Measurements from ENCODE around the gene LAMB2. TPM values are rescaled to one million over a fixed set of nuclear protein-coding genes. Genes with fewer than 3 reads are reported as not detected.

LAMB2 gene
- total and polyA plus RNA-seq, 2 experiments from 2014 or later: 71.3 to 154 TPM

DNA sequence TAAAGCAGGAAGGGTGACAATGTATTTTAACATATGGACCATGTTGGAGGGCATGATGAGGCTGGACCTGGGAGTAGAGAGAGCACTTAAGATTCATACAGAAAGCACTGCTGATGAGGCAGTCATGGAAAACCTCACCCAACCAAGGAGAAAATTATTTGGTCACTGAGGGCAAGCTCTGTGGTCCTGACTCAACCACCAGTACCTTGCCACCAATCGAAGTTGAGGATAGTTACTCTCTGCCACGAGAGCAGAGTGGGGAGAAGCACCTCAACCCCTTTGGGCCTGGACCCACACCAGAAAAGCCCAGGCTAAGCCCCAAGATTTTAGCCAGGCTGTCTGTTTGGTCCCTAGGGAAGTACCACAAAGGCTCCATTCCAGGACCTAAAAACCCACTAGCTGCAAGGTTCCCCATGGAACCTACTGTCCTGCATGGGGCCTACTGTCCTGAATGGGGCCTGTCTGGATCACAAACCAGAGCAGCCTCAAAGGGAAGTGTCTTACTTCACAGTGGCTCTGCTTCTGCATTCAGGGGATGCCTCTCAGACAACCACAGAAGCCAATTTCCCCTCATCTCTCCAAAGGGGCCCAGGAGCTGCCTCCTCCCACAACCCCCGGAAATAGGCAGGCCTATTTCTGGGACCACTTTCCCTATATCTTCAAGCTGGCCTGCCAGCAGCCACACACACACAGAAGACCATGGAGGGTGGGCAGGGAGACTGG lies 29.1 kb upstream of the LAMB2 start:
- Histone ChIP-seq H4K20me1 (replicated peaks; ENCODE audit: insufficient read depth) (peaks cover 10% of the 10 kb centered on the region), H3F3A (replicated peaks; ENCODE audit: low read depth) (peaks cover 11% of the 10 kb centered on the region), H3K4me1 (ENCODE audit: insufficient read depth) (peaks cover 14% of the 10 kb centered on the region), H3K9me2 (ENCODE audit: insufficient read depth) (peaks cover 7% of the 10 kb centered on the region; the same call in 1 of the 2 replicates), H3K79me2 (replicated peaks; ENCODE audit: insufficient read depth) (peaks cover 18% of the 10 kb centered on the region), H3K36me3 (ENCODE audit: insufficient read depth) (no peaks in the 10 kb centered on the region; the same call in 1 of the 2 replicates), H3K4me2 (no peak overlapping the region), H3K27ac (ENCODE audit: low read depth) (no peak overlapping the region), H3K27me3 (ENCODE audit: insufficient read depth) (no peaks in the 10 kb centered on the region), H2AFZ (no peak overlapping the region), H3K4me3 (no peak overlapping the region)
- ATAC-seq (no peak), DNase-seq (ENCODE audit: low spot score) (no peak)
- H3K27me3 Mint-ChIP-seq (ENCODE audit: insufficient read depth, low read depth, poor library complexity): peaks cover 4% of the 10 kb centered on the region
- H3K9me3 Mint-ChIP-seq: no peaks in the 10 kb centered on the region
- H3K27ac Mint-ChIP-seq: no peak overlapping the region
- TF ChIP-seq ZNF331 (CRISPR knock-in tag; IDR thresholded peaks at IDR 0.05; ENCODE audit: low read depth) (no peak), EZH2phosphoT487 (IDR thresholded peaks at IDR 0.05; ENCODE audit: unreplicated experiment) (no peak), JUNB (IDR thresholded peaks at IDR 0.05; ENCODE audit: unreplicated experiment) (no peak), EZH2 (IDR thresholded peaks at IDR 0.05; ENCODE audit: low read depth, unreplicated experiment) (no peak), ZNF114 (CRISPR knock-in tag; IDR thresholded peaks at IDR 0.05) (no peak), ZNF462 (CRISPR knock-in tag; IDR thresholded peaks at IDR 0.05) (no peak), POLR2AphosphoS5 (IDR thresholded peaks at IDR 0.05; ENCODE audit: low read depth) (no peak), STAT1 (IDR thresholded peaks at IDR 0.05; ENCODE audit: unreplicated experiment) (no peak), ETS1 (IDR thresholded peaks at IDR 0.05) (no peak), CTCF (conservative IDR thresholded peaks at IDR 0.05; ENCODE audit: low read depth in 2 of 2) (no peak), CREB1 (CRISPR knock-in tag; IDR thresholded peaks at IDR 0.05; ENCODE audit: low read depth) (no peak), NANOG (IDR thresholded peaks at IDR 0.05; ENCODE audit: borderline replicate concordance) (no peak)
- TF ChIP-seq, protein P1, sequence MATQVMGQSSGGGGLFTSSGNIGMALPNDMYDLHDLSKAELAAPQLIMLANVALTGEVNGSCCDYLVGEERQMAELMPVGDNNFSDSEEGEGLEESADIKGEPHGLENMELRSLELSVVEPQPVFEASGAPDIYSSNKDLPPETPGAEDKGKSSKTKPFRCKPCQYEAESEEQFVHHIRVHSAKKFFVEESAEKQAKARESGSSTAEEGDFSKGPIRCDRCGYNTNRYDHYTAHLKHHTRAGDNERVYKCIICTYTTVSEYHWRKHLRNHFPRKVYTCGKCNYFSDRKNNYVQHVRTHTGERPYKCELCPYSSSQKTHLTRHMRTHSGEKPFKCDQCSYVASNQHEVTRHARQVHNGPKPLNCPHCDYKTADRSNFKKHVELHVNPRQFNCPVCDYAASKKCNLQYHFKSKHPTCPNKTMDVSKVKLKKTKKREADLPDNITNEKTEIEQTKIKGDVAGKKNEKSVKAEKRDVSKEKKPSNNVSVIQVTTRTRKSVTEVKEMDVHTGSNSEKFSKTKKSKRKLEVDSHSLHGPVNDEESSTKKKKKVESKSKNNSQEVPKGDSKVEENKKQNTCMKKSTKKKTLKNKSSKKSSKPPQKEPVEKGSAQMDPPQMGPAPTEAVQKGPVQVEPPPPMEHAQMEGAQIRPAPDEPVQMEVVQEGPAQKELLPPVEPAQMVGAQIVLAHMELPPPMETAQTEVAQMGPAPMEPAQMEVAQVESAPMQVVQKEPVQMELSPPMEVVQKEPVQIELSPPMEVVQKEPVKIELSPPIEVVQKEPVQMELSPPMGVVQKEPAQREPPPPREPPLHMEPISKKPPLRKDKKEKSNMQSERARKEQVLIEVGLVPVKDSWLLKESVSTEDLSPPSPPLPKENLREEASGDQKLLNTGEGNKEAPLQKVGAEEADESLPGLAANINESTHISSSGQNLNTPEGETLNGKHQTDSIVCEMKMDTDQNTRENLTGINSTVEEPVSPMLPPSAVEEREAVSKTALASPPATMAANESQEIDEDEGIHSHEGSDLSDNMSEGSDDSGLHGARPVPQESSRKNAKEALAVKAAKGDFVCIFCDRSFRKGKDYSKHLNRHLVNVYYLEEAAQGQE (IDR thresholded peaks at IDR 0.05; ENCODE audit: unreplicated experiment): no peak
- no peak overlapping the region for H3K4me3 Mint-ChIP-seq
- H3K36me3 Mint-ChIP-seq (ENCODE audit: low read depth): peaks cover 26% of the 10 kb centered on the region
- peaks cover 13% of the 10 kb centered on the region for H3K4me1 Mint-ChIP-seq
